GM18867 (cell line): ENCODE results near the gene COL25A1.
"Not testable (repeated sequence)": the region's sequence is repeated elsewhere in the genome, so short reads cannot be mapped to it uniquely, and the experiment has no call there.

Source experiments
- ATAC-seq: cut with Tn5 transposase; IDR thresholded peaks from one replicate; pipeline ENCODE4 v1.9.1; 2021; ENCODE audit warnings: mild to moderate bottlenecking, moderate library complexity; ENCODE audit not compliant: unreplicated experiment

COL25A1 gene

GRCh38 chr4:109070677-109071076, 231.8 kb downstream of the COL25A1 start:
- ATAC-seq, result not testable (repeated sequence)

DNA sequence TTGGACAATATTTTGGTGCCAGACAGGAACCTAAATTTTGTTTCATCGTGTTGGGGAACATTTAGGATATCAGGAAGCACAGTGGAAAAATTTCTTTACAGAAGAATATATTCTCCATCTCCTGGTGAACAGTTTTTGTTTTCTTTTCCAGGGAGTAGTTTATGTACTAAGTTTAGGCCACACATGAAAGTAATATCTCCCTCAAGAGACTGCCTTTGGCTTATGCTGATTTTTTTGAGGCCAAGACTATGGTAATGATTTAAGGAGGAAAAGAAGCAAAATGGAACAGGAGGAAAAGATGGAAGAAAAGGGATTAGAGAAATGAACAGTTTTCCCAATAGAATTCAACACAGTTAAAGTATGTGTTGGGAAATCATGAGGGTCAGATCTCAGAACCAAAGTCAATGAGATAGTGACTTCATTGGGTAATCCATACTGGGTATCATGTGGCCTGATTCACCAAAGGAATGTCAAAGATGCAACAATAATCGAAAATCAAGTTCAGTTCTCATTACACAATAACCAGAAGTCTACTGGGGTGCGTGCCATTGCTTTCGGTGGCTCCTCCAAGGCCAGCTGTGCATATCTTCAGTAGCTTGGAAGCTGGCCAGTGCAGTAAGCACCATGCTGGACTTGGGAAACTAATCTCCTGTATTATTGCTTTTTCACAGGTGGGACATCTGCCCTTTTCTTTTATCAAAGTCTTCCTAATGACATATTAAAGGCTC, 234.8 kb downstream of the COL25A1 start:
- no peak for ATAC-seq

GRCh38 chr4:109065006-109065405, 237.5 kb downstream of the COL25A1 start:
- ATAC-seq, result no peak

GRCh38 chr4:109053257-109053656, 249.2 kb downstream of the COL25A1 start:
- no peak for ATAC-seq

DNA sequence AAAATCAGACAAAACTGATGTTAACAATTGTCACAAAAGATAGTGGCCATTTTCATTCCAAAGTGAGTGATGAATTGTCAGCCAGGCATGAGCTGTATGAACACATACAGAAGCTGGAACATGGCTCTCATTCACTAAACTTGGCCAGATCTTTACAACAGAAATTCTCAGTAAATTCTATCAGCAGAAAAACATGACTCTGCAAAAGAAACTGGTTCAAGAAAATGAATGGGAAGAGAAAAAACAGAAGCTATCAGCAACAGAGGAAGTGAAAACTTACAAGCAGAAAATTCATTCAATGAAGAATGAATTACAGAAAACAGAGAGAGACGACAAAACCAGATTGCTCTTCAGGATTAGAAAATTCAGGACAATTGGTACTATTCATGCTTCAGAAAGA, 249.6 kb downstream of the COL25A1 start:
- no peak for ATAC-seq

- ATAC-seq, result no peak
Observed at GRCh38 chr4:109051054-109051453, 251.4 kb downstream of the COL25A1 start.

DNA sequence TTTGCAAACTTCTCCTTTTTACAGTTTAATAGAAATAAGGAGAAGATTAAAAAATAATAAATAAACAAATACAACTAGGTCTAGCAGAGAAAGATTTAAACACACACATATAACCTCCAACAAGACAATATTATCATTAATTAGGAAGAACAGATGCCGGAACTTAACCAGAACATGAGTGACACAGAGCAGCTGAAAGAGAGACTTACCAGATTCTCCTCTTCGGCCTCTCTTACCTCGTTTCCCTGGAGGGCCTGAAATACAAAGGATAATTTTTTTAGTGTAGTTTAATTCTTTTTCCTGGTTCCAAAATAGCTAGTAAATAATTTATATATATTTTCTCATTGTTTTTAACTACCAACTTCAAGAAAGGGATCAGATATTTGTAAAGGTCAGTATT, 252.5 kb downstream of the COL25A1 start:
- no peak for ATAC-seq

GRCh38 chr4:109046471-109047201, 255.8 kb downstream of the COL25A1 start:
- no peak for ATAC-seq

DNA sequence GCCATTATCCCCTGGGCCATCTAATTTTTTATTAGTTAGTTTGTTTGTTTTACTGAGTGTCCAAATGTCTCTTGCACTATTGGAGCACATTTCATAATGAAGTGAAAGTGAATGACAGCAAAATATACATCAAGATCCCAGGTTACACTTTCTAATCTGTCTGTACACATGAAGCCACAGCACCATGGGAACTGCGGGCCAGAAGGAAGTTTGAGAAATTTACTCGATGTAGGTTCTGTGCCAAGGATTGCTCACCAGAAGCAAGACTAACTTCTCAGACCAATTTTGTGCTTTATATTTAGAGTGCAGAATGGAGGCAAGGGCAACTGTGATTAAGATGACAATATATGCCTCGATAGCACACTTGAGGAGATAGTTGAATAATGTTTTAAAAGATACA, 258.0 kb downstream of the COL25A1 start:
- no peak for ATAC-seq

DNA sequence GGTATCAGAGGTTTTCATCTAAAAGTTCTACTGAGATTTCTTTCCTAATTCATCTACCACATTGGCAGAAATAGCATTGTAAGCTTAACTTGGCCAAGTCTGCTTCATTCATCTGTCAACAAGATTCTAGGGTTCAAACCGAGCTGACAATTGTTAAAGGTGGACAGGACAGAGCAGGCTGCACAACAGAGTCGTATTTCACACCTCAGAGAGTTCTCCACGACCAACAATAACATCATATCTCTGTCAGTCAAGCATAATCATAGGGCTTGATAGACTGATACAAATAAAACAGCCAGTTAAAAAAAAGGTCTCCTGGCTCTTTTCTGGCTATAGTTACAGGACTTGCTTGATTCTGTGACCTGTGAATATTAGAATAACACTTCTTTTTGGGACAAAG, 259.2 kb downstream of the COL25A1 start:
- ATAC-seq, result no peak

GRCh38 chr4:109041463-109042360, 260.7 kb downstream of the COL25A1 start:
- no peak for ATAC-seq

GRCh38 chr4:109040441-109040840, 262.0 kb downstream of the COL25A1 start:
- no peak for ATAC-seq

DNA sequence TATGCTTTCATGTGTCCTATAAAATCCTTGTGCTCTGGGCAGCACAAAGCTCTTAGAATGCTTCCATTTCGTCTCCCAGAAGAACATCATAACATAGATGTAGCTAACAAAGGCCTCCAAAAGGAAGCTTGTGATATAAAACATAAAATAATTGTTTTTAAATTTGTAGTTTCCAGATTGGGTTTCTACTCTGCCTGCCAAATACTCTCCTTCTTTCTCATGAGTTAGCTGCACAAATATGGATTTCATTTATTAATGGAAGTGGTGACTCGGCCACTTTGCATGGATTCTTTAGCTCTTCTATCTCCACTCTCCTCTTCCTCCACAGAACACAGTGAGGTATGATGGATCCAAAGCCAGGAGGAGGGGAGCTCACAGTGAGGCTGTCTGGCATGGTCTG, 265.4 kb downstream of the COL25A1 start:
- no peak for ATAC-seq

GRCh38 chr4:109033993-109034392, 268.5 kb downstream of the COL25A1 start:
- ATAC-seq, result no peak

DNA sequence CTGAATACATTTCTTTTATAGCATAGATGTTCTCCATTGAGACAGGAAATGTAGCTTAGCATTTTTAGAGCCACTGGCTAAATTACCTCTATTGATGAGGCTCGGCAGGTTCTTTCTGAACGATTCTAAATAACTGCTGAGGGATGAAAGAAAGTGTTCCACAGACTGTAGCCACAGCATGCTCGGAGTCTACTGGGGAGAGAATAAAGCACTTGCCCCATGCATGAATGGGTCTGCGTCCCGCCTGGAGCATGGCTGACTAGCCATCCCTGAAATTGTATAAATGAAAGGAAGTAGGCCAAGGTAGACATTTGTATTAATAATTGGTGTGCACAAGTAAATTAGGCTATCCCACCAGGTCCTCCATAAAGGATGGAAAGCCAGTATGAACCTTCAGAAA, 269.8 kb downstream of the COL25A1 start:
- ATAC-seq, result no peak

GRCh38 chr4:109029987-109030386, 272.5 kb downstream of the COL25A1 start:
- no peak for ATAC-seq

DNA sequence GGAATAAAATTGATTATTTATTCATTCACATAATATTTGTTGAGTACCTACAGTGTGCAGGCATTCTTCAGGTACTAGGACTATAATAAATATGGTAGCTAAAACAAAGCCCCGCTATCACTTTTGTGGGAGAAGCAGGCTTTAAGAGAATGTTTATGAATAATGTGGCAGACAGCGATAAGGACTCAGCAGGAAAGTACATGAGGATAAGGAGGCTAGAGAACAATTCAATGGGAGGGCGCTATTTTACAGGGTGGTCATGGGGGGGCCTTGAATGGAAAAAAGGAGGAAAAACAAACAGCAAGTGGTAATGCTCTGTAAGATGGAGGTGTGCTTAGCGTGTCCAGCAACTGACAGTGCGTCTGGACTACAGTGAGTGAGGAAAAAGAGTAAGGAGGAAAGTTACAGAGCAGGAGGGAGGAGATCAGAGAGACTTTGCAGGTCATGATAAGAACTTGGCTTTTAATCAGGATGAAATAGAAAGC, 275.4 kb downstream of the COL25A1 start:
- ATAC-seq, result no peak

- no peak for ATAC-seq
Observed at GRCh38 chr4:109026588-109026987, 275.9 kb downstream of the COL25A1 start.

GRCh38 chr4:109025471-109026076, 276.9 kb downstream of the COL25A1 start:
- ATAC-seq, result no peak

DNA sequence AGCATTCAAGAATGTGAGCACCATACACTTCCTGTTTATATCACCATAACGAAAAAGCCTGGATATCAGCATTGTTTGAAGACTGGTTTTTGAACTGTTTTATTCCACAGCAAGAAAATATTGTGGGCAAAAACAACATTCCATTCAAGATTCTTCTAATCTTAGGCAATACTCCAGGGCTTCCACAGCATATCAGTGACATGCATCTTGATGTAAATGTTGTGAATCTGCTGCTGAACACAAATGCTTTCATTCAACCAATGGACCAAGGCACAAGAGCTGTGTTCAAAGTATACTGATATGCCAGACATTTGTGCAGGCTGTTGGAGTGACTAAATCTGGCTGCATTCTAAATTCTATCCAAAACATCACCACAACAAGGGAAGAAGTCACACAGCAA, 279.5 kb downstream of the COL25A1 start:
- ATAC-seq, result no peak

GRCh38 chr4:109021630-109022029, 280.8 kb downstream of the COL25A1 start:
- ATAC-seq, result not testable (repeated sequence)
